CD4-positive, alpha-beta memory T cell (primary cell): Measurements from ENCODE around the gene HEG1. TPM values are rescaled to one million over a fixed set of nuclear protein-coding genes. Genes with fewer than 3 reads are reported as not detected.

ENCODE experiments used
- CTCF ChIA-PET: fragments of 350-600 bp; sonication (Branson Sonifier 250); formaldehyde crosslinking; loops from one replicate; lab custom pipeline; 2021; ENCODE audit warnings: inconsistent platforms; ENCODE audit not compliant: partially characterized antibody; lab: Charles Lee
- POLR2A ChIA-PET: fragments of 350-600 bp; sonication (Branson Sonifier 250); formaldehyde crosslinking; loops from one replicate; lab custom pipeline; 2021; ENCODE audit not compliant: partially characterized antibody; lab: Charles Lee
- DNase-seq, 5 donors: peaks; one replicate each; pipeline versions ENCODE4 v3.0.0 to v3.0.0-alpha.2; 2020 to 2022; ENCODE audit warnings: mixed read lengths in 1 of 5
- H3K27ac ChIP-seq: one replicate; pipeline ENCODE4 v1.7.0; 2013; ENCODE audit warnings: low read depth, low read length
- H3K27me3 ChIP-seq: 2 replicates; pipeline ENCODE4 v1.7.0; 2013; ENCODE audit warnings: mild to moderate bottlenecking, low read length, moderate library complexity; ENCODE audit not compliant: insufficient read depth
- H3K36me3 ChIP-seq: 2 replicates; pipeline ENCODE4 v1.7.0; 2013; ENCODE audit warnings: mild to moderate bottlenecking, low read length, moderate library complexity; ENCODE audit not compliant: insufficient read depth
- H3K4me1 ChIP-seq: 2 replicates; pipeline ENCODE4 v1.7.0; 2013; ENCODE audit warnings: mild to moderate bottlenecking, low read length, moderate library complexity; ENCODE audit not compliant: insufficient read depth
- H3K4me3 ChIP-seq, 2 donors: one replicate each; pipeline ENCODE4 v1.7.0; 2013; ENCODE audit warnings: low read length in 2 of 2, mild to moderate bottlenecking in 1 of 2
- H3K9me3 ChIP-seq, 2 donors: one replicate each; pipeline ENCODE4 v1.7.0; 2013; ENCODE audit warnings: low read length in 2 of 2, control low read depth in 1 of 2; ENCODE audit not compliant: control insufficient read depth in 1 of 2
- H3K27ac Mint-ChIP-seq, 7 donors: one replicate each; pipeline ENCODE4 v1.8.0; 2020 to 2021; ENCODE audit warnings: mixed read lengths in 7 of 7, mild to moderate bottlenecking in 6 of 7, inconsistent platforms in 3 of 7, moderate library complexity in 3 of 7
- H3K27me3 Mint-ChIP-seq, 2 donors: one replicate each; pipeline ENCODE4 v1.8.0; 2020 to 2021; ENCODE audit warnings: mixed read lengths in 2 of 2
- H3K36me3 Mint-ChIP-seq, 2 donors: one replicate each; pipeline ENCODE4 v1.8.0; 2020 to 2021; ENCODE audit warnings: mixed read lengths in 2 of 2, inconsistent platforms in 1 of 2, mild to moderate bottlenecking in 1 of 2
- H3K4me1 Mint-ChIP-seq, 4 donors: one replicate each; pipeline ENCODE4 v1.8.0; 2020 to 2021; ENCODE audit warnings: mixed read lengths in 4 of 4, mild to moderate bottlenecking in 1 of 4
- H3K4me3 Mint-ChIP-seq, 8 donors: one replicate each; pipeline ENCODE4 v1.8.0; 2020 to 2021; ENCODE audit warnings: mixed read lengths in 8 of 8, mild to moderate bottlenecking in 7 of 8, moderate library complexity in 6 of 8, inconsistent platforms in 3 of 8
- H3K9me3 Mint-ChIP-seq, 8 donors: one replicate each; pipeline ENCODE4 v1.8.0; 2020 to 2021; ENCODE audit warnings: mixed read lengths in 8 of 8, mild to moderate bottlenecking in 5 of 8, inconsistent platforms in 3 of 8, moderate library complexity in 1 of 8
- intact Hi-C: fragments of 100-400 bp; cut with micrococcal nuclease; formaldehyde crosslinking; loops from one replicate; pipeline ENCODE4 v1.15.1; 2023
- polyA plus RNA-seq, 2 donors: library from polyadenylated mRNA; unstranded; fragments of 300-500 nt; fragmentation: Illumina TruSeq; gene quantifications; one replicate each; pipeline ENCODE4 v1.2.3, GENCODE V29; 2021
- total RNA-seq, 2 experiments: library from RNA; stranded (reverse); gene quantifications; one replicate each; pipeline ENCODE4 v1.2.3, GENCODE V29; 2021

HEG1 gene
- total and polyA plus RNA-seq, 4 experiments from 2014 or later = 1.1 to 21.7 (median 12.5) TPM

DNA sequence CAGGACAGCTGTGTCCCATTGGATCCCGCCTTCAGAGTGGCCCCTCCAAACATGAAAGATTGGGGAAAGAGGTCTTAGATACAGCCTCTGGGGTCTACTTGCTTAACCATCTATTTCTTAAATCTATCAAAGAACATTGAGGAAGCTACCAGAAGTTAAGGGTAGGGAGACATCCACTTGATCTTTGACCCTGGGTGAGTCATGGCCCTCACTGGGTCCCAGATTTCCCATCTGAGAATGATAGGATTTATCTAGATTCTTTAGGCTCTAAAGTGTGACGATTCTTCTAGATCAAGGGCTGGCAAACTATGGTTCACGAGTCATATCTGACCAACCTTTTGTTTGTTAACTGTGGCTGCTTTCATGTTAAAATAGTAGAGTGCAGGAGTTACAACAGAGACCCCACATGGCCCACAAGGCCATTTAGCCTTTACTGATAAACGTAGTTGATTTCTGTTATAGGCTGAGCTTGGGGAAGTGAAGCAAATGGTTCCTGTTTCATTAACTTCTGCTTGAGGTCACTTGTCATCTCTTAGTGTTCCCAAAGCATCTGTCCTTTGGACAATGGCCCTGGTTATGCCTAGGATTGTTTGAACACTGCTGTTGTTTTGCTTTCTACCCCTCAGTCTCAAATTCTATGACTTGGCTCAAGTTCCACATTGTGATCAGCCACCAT lies 129.2 kb downstream of the HEG1 start:
- H3K27me3 Mint-ChIP-seq = peaks cover 5 to 9% of the 10 kb centered on the region in 2 donors
- H3K36me3 Mint-ChIP-seq = no peaks in the 10 kb centered on the region
- Histone ChIP-seq H3K4me3 (no peak overlapping the region), H3K27ac (no peak overlapping the region), H3K4me1 (no peaks in the 10 kb centered on the region), H3K9me3 (no peaks in the 10 kb centered on the region), H3K36me3 (no peaks in the 10 kb centered on the region), H3K27me3 (no peaks in the 10 kb centered on the region)
- no peak overlapping the region for H3K4me3 Mint-ChIP-seq
- H3K4me1 Mint-ChIP-seq = peaks cover 0 to 2% (median 0%) of the 10 kb centered on the region in 4 donors
- ChIA-PET CTCF (interaction anchor here (1.1 to 2.8 kb wide), 7 partner anchors 10 to 659 kb away, joined by 3 to 23 read pairs (median 8); no protein-coding TSS in a partner anchor), POLR2A (no interaction called here)
- H3K27ac Mint-ChIP-seq = no peak overlapping the region
- no peak for DNase-seq
- intact Hi-C loops = no loop called here
- no peaks in the 10 kb centered on the region for H3K9me3 Mint-ChIP-seq

DNA sequence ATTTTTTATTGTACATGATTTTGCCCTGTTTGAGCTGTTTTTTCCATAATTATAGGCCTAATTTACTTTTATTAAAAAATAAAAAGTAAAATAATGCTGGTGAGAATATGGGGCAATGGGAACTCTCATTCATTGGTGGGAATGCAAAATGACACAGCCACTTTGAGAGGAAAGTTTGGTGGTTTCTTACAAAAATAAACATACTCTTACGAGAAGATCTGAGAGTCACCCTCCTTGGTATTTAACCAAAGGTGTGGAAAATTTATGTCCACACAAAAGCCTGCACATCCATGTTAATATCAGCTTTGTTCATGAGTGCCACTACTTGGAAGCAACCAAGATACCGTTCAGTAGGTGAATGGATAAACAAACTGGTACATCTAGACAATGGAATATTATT lies 131.1 kb downstream of the HEG1 start:
- Histone ChIP-seq H3K27ac (no peak overlapping the region), H3K9me3 (no peaks in the 10 kb centered on the region), H3K36me3 (no peaks in the 10 kb centered on the region), H3K4me3 (no peak overlapping the region), H3K4me1 (no peaks in the 10 kb centered on the region), H3K27me3 (no peaks in the 10 kb centered on the region)
- H3K27me3 Mint-ChIP-seq = peaks cover 5 to 10% of the 10 kb centered on the region in 2 donors
- ChIA-PET CTCF (interaction anchor here (0.7 to 1.8 kb wide), 4 partner anchors 24 to 514 kb away, joined by 3 to 9 read pairs (median 4); no protein-coding TSS in a partner anchor), POLR2A (no interaction called here)
- H3K27ac Mint-ChIP-seq = no peak overlapping the region
- no peaks in the 10 kb centered on the region for H3K36me3 Mint-ChIP-seq
- intact Hi-C loops = no loop called here
- H3K4me1 Mint-ChIP-seq = peaks cover 0 to 2% (median 0%) of the 10 kb centered on the region in 4 donors
- DNase-seq = no peak
- no peaks in the 10 kb centered on the region for H3K9me3 Mint-ChIP-seq
- no peak overlapping the region for H3K4me3 Mint-ChIP-seq

DNA sequence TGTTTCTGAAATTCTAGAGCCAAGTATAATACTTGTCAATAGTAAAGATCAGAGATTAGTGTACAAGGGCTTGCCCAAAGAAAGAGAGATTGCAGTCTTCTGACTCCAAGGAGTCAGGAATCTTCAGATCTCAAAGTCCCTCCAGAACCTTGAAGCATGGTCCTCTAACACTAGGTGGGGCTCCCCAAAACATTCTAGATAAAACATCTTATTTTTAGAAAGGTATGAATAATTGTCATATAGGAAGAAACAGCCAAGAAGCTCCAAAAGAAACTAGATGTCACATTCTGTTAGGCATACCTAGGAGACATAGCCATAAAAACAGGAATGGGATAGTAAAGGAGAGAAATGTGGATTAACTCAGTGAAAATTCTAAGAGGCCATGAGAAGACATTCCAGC lies 132.0 kb downstream of the HEG1 start:
- Histone ChIP-seq H3K36me3 (no peaks in the 10 kb centered on the region), H3K27ac (no peak overlapping the region), H3K9me3 (no peaks in the 10 kb centered on the region), H3K4me1 (no peaks in the 10 kb centered on the region), H3K27me3 (no peaks in the 10 kb centered on the region), H3K4me3 (no peak overlapping the region)
- H3K4me1 Mint-ChIP-seq = peaks cover 0 to 2% (median 0%) of the 10 kb centered on the region in 4 donors
- DNase-seq = no peak
- H3K4me3 Mint-ChIP-seq = no peak overlapping the region
- intact Hi-C loops = no loop called here
- POLR2A ChIA-PET = no interaction called here
- CTCF ChIA-PET = interaction anchor here (0.5 to 1.8 kb wide), 4 partner anchors 23 to 515 kb away, joined by 3 to 9 read pairs (median 4); no protein-coding TSS in a partner anchor
- no peak overlapping the region for H3K27ac Mint-ChIP-seq
- no peaks in the 10 kb centered on the region for H3K36me3 Mint-ChIP-seq
- peaks cover 5 to 11% of the 10 kb centered on the region in 2 donors for H3K27me3 Mint-ChIP-seq
- H3K9me3 Mint-ChIP-seq = no peaks in the 10 kb centered on the region

DNA sequence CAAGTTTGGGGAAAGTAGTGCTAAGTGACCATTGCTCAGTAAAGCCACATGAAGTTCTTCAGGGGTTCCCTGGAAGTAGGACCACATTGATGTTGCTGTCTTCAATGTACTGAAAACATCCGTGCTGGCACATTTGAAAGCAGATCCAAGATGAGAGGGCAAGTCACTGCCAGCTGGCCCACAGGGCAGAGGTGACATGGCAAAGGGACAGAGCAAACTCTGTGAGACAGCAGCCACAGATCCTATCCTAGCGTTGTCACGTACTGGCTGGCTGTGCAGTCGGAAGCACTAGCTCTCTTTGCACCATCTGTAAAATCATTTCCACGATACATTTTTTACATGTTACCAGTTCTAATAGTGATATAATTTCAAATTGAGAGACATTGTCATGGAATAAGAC lies 135.1 kb downstream of the HEG1 start:
- Histone ChIP-seq H3K27ac (no peak overlapping the region), H3K36me3 (no peaks in the 10 kb centered on the region), H3K4me3 (no peak overlapping the region), H3K9me3 (no peaks in the 10 kb centered on the region), H3K4me1 (no peaks in the 10 kb centered on the region), H3K27me3 (no peaks in the 10 kb centered on the region)
- Mint-ChIP-seq H3K4me1 (no peaks in the 10 kb centered on the region), H3K4me3 (no peak overlapping the region), H3K27ac (no peak overlapping the region), H3K27me3 (peaks cover 5 to 10% of the 10 kb centered on the region in 2 donors), H3K36me3 (no peaks in the 10 kb centered on the region), H3K9me3 (peaks cover 0 to 2% (median 0%) of the 10 kb centered on the region in 8 donors)
- intact Hi-C loops = no loop called here
- CTCF ChIA-PET = interaction anchor here (1.0 to 2.1 kb wide), 3 partner anchors 10 to 23 kb away, joined by 4 to 8 read pairs (median 6); no protein-coding TSS in a partner anchor
- POLR2A ChIA-PET = no interaction called here
- no peak for DNase-seq

DNA sequence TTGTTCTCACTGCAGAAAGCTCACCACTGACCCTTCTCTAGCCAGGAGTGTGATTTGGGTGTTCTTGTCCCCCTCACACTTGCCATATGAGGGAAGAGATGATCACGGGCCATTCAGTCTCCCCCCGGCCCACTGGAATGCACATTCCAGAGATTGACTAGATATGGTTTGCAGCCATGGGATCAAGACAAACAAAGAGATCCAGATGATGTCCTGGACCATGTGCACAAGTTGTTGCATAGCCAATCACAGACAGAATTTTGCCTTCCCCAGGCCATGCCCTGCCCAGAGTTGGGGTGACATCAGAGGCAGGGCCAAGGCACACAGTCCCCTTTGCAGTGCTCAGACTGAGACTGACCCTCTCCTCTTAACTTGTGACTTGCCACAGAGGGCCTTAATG lies 136.0 kb downstream of the HEG1 start:
- H3K36me3 Mint-ChIP-seq = no peaks in the 10 kb centered on the region
- H3K27ac Mint-ChIP-seq = no peak overlapping the region
- Histone ChIP-seq H3K4me3 (no peak overlapping the region), H3K27me3 (no peaks in the 10 kb centered on the region), H3K27ac (no peak overlapping the region), H3K36me3 (no peaks in the 10 kb centered on the region), H3K9me3 (no peaks in the 10 kb centered on the region), H3K4me1 (no peaks in the 10 kb centered on the region)
- POLR2A ChIA-PET = no interaction called here
- peaks cover 0 to 2% (median 0%) of the 10 kb centered on the region in 8 donors for H3K9me3 Mint-ChIP-seq
- H3K4me3 Mint-ChIP-seq = no peak overlapping the region
- intact Hi-C loops = no loop called here
- peaks cover 9 to 10% of the 10 kb centered on the region in 2 donors for H3K27me3 Mint-ChIP-seq
- no peak for DNase-seq
- H3K4me1 Mint-ChIP-seq = no peaks in the 10 kb centered on the region
- CTCF ChIA-PET = interaction anchor here (2.1 kb wide), 1 partner anchor 18 kb away, joined by 8 read pairs; no protein-coding TSS in a partner anchor

DNA sequence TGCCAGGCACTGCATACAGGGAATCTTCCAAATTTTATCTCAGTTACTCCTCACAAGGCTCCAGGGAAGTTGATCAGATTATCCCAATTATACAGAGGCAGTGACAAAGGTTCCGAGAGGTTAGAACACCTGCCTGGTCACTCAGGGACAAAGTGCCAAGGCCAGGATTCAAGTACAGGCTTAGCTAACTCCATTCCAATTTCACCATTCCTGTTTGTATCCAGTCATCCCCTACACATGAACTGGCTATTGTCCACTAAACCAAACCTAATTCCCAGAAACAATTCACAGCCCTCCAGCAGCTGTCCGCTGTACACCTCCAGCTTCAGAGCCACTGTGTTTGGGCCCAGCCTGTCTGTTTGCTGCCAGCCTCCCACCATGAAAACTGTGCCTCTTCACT lies 137.3 kb downstream of the HEG1 start:
- Histone ChIP-seq H3K36me3 (no peaks in the 10 kb centered on the region), H3K4me1 (no peaks in the 10 kb centered on the region), H3K4me3 (no peak overlapping the region), H3K27ac (no peak overlapping the region), H3K9me3 (no peaks in the 10 kb centered on the region), H3K27me3 (no peaks in the 10 kb centered on the region)
- no peak for DNase-seq
- peaks cover 10% of the 10 kb centered on the region in 2 donors for H3K27me3 Mint-ChIP-seq
- ChIA-PET CTCF (no interaction called here), POLR2A (no interaction called here)
- peaks cover 0 to 2% (median 0%) of the 10 kb centered on the region in 8 donors for H3K9me3 Mint-ChIP-seq
- intact Hi-C loops = no loop called here
- H3K27ac Mint-ChIP-seq = no peak overlapping the region
- H3K4me3 Mint-ChIP-seq = no peak overlapping the region
- H3K36me3 Mint-ChIP-seq = no peaks in the 10 kb centered on the region
- H3K4me1 Mint-ChIP-seq = no peaks in the 10 kb centered on the region

DNA sequence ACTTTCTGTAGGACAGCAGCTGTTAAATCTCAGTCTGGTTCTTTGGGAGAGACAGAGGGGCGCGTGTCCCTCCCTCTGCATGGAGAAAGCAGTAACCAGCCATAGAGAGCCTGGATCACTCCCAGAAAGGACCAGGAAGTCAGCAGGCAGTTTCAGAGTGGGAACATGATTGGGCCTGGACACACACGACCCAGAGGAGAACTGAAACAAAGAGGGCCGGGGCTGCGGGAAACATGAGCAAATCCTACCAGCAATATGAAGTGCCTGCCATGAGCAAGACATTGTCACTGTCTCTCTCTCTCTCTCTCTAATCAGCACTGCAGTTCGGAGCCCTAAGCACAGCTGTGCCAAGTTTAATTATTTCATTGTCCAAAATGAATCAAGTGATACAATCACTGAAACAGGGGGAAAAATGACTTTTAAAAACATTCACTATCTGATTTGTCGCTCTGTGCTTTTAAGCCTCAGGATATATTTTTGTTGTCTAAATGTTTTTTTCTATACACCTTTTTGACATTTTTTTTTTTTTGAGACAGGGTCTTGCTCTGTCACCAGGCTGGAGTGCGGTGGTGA lies 138.9 kb downstream of the HEG1 start:
- H3K4me1 Mint-ChIP-seq = no peaks in the 10 kb centered on the region
- Histone ChIP-seq H3K4me1 (no peaks in the 10 kb centered on the region), H3K9me3 (no peaks in the 10 kb centered on the region), H3K27ac (no peak overlapping the region), H3K4me3 (no peak overlapping the region), H3K36me3 (no peaks in the 10 kb centered on the region), H3K27me3 (no peaks in the 10 kb centered on the region)
- intact Hi-C loops = no loop called here
- ChIA-PET CTCF (interaction anchor here (0.8 kb wide), 1 partner anchor 10 kb away, joined by 3 read pairs; no protein-coding TSS in a partner anchor), POLR2A (no interaction called here)
- no peak for DNase-seq
- no peak overlapping the region for H3K27ac Mint-ChIP-seq
- H3K27me3 Mint-ChIP-seq = peaks cover 10 to 14% of the 10 kb centered on the region in 2 donors
- H3K9me3 Mint-ChIP-seq = peaks cover 0 to 2% (median 0%) of the 10 kb centered on the region in 8 donors
- H3K36me3 Mint-ChIP-seq = no peaks in the 10 kb centered on the region
- no peak overlapping the region for H3K4me3 Mint-ChIP-seq
